Lower leg skin (tissue), 3 donors: ENCODE data around the gene SFMBT2.

Experiments used
- POLR2A ChIP-seq, 2 donors: fragments of 450-650 bp; IDR thresholded peaks; one replicate each; pipeline ENCODE4 v1.6.1; 2016 to 2017; ENCODE audit warnings: antibody characterized with exemption in 2 of 2, mild to moderate bottlenecking in 1 of 2, moderate library complexity in 1 of 2
- TF ChIP-seq, protein P1 (sequence below), 3 donors: fragments of 450-650 bp; IDR thresholded peaks; one replicate each; pipeline ENCODE4 v1.5.1; 2016; ENCODE audit warnings: antibody characterized with exemption in 3 of 3, mild to moderate bottlenecking in 3 of 3, moderate library complexity in 2 of 3

DNA sequence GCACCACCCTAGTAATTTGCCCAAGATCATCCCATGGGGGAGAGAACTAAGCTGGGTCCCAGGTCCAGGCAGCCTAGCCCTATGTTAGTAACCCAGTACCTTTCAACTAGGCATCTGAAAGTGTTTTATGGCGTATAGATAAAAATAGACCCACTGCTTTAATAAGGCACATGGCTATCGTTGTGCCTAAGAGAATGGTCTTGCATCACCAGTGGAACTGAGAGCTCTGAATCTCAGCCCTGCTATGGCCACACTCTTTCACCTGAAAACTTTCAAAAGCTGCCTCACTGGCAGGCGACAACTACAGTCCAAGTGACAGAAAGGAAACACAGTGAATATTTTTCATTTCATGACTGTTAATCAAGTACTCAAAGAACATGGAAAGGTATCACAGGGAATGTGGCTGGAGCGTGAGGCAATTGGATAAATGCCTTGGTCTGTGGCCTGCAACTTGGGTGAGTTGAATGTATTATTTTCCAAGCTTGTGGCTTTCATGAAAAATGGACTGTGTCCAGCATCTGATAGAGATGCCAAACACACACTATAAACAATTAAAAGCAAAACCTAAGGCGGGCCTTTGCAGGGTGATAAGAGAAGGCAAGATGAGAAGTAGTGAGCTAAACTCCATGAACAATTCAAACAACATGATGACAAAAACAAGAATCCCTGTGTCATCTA is 18.0 kb upstream of the SFMBT2 start:
- TF ChIP-seq, protein P1, sequence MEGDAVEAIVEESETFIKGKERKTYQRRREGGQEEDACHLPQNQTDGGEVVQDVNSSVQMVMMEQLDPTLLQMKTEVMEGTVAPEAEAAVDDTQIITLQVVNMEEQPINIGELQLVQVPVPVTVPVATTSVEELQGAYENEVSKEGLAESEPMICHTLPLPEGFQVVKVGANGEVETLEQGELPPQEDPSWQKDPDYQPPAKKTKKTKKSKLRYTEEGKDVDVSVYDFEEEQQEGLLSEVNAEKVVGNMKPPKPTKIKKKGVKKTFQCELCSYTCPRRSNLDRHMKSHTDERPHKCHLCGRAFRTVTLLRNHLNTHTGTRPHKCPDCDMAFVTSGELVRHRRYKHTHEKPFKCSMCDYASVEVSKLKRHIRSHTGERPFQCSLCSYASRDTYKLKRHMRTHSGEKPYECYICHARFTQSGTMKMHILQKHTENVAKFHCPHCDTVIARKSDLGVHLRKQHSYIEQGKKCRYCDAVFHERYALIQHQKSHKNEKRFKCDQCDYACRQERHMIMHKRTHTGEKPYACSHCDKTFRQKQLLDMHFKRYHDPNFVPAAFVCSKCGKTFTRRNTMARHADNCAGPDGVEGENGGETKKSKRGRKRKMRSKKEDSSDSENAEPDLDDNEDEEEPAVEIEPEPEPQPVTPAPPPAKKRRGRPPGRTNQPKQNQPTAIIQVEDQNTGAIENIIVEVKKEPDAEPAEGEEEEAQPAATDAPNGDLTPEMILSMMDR (IDR thresholded peaks at IDR 0.05), result no peak
- no peak for TF ChIP-seq POLR2A (IDR thresholded peaks at IDR 0.05)
